ENCODE data around the gene ACSL5. TPM values are rescaled to one million over a fixed set of nuclear protein-coding genes. Genes with fewer than 3 reads are reported as not detected.

The ACSL5 gene
- total and polyA plus RNA-seq, 2 of the 8 experiments (the other 6 are each of a cell fraction or from before 2014, with no cell fraction given) = not detected

- H4K20me1 ChIP-seq (replicated peaks in 1 of 2; ENCODE audit: control insufficient read depth in 1 of 2, insufficient read depth in 2 of 2, low read length in 2 of 2) = no peaks in the 10 kb centered on the region
- WGBS, 2 experiments (ENCODE audit: extremely low coverage in 1 of 2, insufficient coverage in 1 of 2, insufficient read length in 1 of 2, insufficient replicate concordance in 2 of 2, low coverage in 1 of 2, low lambda C conversion rate in 2 of 2, missing lambda C conversion rate in 1 of 2) = 91% methylated on average over 4 of the region's 4 CpGs; no CpG with 5 or more reads in 1 of the 2 experiments
- H3K4ac ChIP-seq (replicated peaks; ENCODE audit: insufficient read length, low read depth, low read length) = no peak overlapping the region
- no peaks in the 10 kb centered on the region for H3K36me3 ChIP-seq (ENCODE audit: control insufficient read depth in 2 of 4, insufficient read depth in 4 of 4, low read length in 3 of 4)
- H4K5ac ChIP-seq (ENCODE audit: insufficient read length, low read depth, low read length) = no peak overlapping the region
- no peak overlapping the region for H4K91ac ChIP-seq (replicated peaks; ENCODE audit: insufficient read length, low read length)
- H3K56ac ChIP-seq (replicated peaks; ENCODE audit: insufficient read length, low read depth, low read length) = no peak overlapping the region
- H3K79me1 ChIP-seq (ENCODE audit: low read depth, low read length) = no peaks in the 10 kb centered on the region
- no peak overlapping the region for H2AK5ac ChIP-seq (ENCODE audit: low read depth, low read length)
- H3K14ac ChIP-seq (ENCODE audit: insufficient read length) = no peak overlapping the region
- no peak overlapping the region for H2BK120ac ChIP-seq (replicated peaks; ENCODE audit: low read depth, low read length)
- no peaks in the 10 kb centered on the region for H3K23me2 ChIP-seq (ENCODE audit: low read depth, low read length)
- no peak overlapping the region for H3K18ac ChIP-seq (ENCODE audit: extremely low read depth, low read length)
- H2AFZ ChIP-seq (ENCODE audit: low read length) = no peak overlapping the region
- no peaks in the 10 kb centered on the region for H3K4me1 ChIP-seq (replicated peaks in 1 of 4; ENCODE audit: control insufficient read depth in 3 of 4, insufficient read depth in 4 of 4, low read length in 3 of 4)
- no peaks in the 10 kb centered on the region for H3K79me2 ChIP-seq (ENCODE audit: control insufficient read depth in 1 of 2, insufficient read depth in 2 of 2, low read length in 2 of 2)
- no peak overlapping the region for H3K4me2 ChIP-seq (ENCODE audit: insufficient read depth in 1 of 2, low read depth in 2 of 2, low read length in 2 of 2)
- H2BK5ac ChIP-seq (ENCODE audit: low read depth, low read length) = no peak overlapping the region
- no peaks in the 10 kb centered on the region for H3K27me3 ChIP-seq (replicated peaks in 1 of 4; ENCODE audit: control insufficient read depth in 3 of 4, extremely low read depth in 1 of 4, insufficient read depth in 3 of 4, low read length in 3 of 4)
- no peaks in the 10 kb centered on the region for H3K9me3 ChIP-seq (ENCODE audit: insufficient read depth in 2 of 2, low read depth in 1 of 2, low read length in 1 of 2)
- POLR2A ChIA-PET (ENCODE audit: partially characterized antibody) = no interaction called here
- H2BK12ac ChIP-seq (ENCODE audit: low read depth, low read length) = no peak overlapping the region
- no peak overlapping the region for H3K23ac ChIP-seq (ENCODE audit: insufficient read length)
- no peak for DNase-seq (ENCODE audit: low read depth in 1 of 2, low spot score in 2 of 2)
- H3K4me3 ChIP-seq (ENCODE audit: extremely low read depth in 1 of 4, insufficient read depth in 2 of 4, low read depth in 3 of 4, low read length in 4 of 4) = no peak overlapping the region
- H2BK15ac ChIP-seq (ENCODE audit: low read length) = no peak overlapping the region
- no peak overlapping the region for H3K9ac ChIP-seq (replicated peaks in 1 of 4; ENCODE audit: extremely low read depth in 1 of 4, low read depth in 3 of 4, low read length in 3 of 4)
- no peak overlapping the region for H2BK20ac ChIP-seq (ENCODE audit: low read length)
- H4K8ac ChIP-seq (ENCODE audit: extremely low read depth, insufficient read depth, low read length) = no peak overlapping the region
- no peak overlapping the region for H3K27ac ChIP-seq (ENCODE audit: low read depth, low read length)
- FAIRE-seq = no peak
- CTCF ChIA-PET (ENCODE audit: partially characterized antibody) = interaction anchor here (0.7 to 1.5 kb wide), 4 partner anchors 9 to 94 kb away, joined by 3 to 4 read pairs (median 3); no protein-coding TSS in a partner anchor
- TF ChIP-seq JUND (IDR thresholded peaks at IDR 0.05; ENCODE audit: low read length) (no peak), CEBPB (IDR thresholded peaks at IDR 0.05; ENCODE audit: low read depth, low read length) (no peak), SIN3A (conservative IDR thresholded peaks at IDR 0.05 in 1 of 2, IDR thresholded peaks at IDR 0.05 in 1 of 2; ENCODE audit: low read depth in 1 of 2, low read length in 2 of 2) (no peak), CHD1 (IDR thresholded peaks at IDR 0.05; ENCODE audit: low read depth, low read length) (no peak), RAD21 (IDR thresholded peaks at IDR 0.05 in 1 of 2, conservative IDR thresholded peaks at IDR 0.05 in 1 of 2; ENCODE audit: low read depth in 2 of 2, low read length in 2 of 2) (no peak), BRCA1 (IDR thresholded peaks at IDR 0.05; ENCODE audit: low read depth, low read length) (no peak), RXRA (IDR thresholded peaks at IDR 0.05; ENCODE audit: insufficient read depth, low read depth, low read length) (no peak), KDM1A (IDR thresholded peaks at IDR 0.05; ENCODE audit: borderline replicate concordance, low read length) (no peak), RFX5 (IDR thresholded peaks at IDR 0.05; ENCODE audit: borderline replicate concordance, low read depth, low read length) (no peak), POU5F1 (IDR thresholded peaks at IDR 0.05; ENCODE audit: low read depth, low read length) (no peak), ATF3 (IDR thresholded peaks at IDR 0.05; ENCODE audit: insufficient read depth, low read depth, low read length) (no peak), TAF7 (optimal IDR thresholded peaks at IDR 0.05; ENCODE audit: borderline replicate concordance, low read depth, low read length) (no peak)
- TF ChIP-seq, protein P1, sequence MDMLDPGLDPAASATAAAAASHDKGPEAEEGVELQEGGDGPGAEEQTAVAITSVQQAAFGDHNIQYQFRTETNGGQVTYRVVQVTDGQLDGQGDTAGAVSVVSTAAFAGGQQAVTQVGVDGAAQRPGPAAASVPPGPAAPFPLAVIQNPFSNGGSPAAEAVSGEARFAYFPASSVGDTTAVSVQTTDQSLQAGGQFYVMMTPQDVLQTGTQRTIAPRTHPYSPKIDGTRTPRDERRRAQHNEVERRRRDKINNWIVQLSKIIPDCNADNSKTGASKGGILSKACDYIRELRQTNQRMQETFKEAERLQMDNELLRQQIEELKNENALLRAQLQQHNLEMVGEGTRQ (IDR thresholded peaks at IDR 0.05; ENCODE audit: low read length) = no peak
These were observed 35.8 kb downstream of the ACSL5 start for GRCh38 chr10:112409755-112410154.
